ENCODE results near the gene ATP13A3. TPM values are rescaled to one million over a fixed set of nuclear protein-coding genes. Genes with fewer than 3 reads are reported as not detected.
A peak's percentile ranks its signal among the peaks of the same experiment; 100 is the strongest.
"Not testable (repeated sequence)": the region's sequence is repeated elsewhere in the genome, so short reads cannot be mapped to it uniquely, and the experiment has no call there.

Gene ATP13A3
- total RNA-seq, 1 experiment from 2014 or later, result 264 TPM

GRCh38 chr3:194500198-194500597 lies 13.4 kb upstream of the ATP13A3 start:
- DNase-seq (ENCODE audit: low spot score), result no peak

GRCh38 chr3:194499516-194499915 lies 12.7 kb upstream of the ATP13A3 start:
- not testable (repeated sequence) for DNase-seq (ENCODE audit: low spot score)

- no peak for DNase-seq (ENCODE audit: low spot score)
Observed at GRCh38 chr3:194497799-194498575, 11.2 kb upstream of the ATP13A3 start.

DNA sequence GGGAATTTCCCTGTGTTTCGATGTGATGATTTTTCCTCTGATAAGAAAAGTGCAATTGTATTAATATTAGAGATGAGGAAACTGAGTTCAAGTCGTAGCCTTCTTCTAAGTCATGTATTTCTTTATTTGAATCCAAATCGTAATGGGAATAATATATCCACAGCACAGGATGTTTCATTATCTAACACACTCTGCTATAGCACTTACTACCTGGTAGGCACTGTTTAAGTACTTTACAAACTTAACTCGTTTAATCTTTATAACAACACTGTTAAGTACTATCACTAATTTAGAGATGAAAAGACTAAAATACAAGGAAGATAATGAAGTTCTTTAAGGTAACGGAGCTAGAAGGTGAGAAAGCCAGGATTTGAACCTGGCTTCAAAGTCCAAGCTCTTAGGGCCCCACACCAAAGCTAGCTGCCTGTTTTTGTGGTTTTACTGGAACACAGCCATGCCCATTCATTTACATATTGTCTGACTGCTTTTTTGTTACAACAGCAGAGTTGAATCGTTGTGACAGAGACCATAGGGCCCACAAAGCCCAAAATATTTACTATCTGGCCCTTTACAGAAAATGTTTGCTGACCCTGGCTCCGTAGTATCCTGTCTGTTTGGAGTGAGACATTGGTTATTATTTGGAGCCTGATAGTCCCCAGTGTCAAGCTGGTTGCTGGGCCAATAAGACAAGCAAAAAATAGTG lies 9.6 kb upstream of the ATP13A3 start:
- no peak for DNase-seq (ENCODE audit: low spot score)

DNA sequence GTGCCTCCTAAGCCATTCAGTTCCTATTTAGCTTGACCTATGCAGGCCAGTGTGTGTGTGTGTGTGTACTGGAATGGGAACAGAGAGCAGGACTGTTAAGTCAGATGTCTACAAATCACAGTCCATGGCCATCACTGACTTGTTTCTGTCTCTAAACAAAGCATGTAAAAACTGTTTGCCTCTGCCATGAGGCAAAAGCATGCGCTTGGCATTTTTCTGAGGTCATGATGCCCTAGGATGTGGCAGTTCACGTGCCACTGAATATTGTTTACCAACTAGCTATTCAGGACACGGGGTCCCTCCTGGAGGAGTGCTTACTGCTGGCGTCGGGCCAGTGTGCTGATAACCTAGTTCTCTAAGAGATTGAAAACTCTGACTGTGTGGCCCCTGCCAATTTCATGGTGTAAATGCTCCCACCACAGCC lies 8.2 kb upstream of the ATP13A3 start:
- no peak for DNase-seq (ENCODE audit: low spot score)

GRCh38 chr3:194493995-194494927 lies 7.5 kb upstream of the ATP13A3 start:
- peak; percentile 72 for DNase-seq (ENCODE audit: low spot score)

DNA sequence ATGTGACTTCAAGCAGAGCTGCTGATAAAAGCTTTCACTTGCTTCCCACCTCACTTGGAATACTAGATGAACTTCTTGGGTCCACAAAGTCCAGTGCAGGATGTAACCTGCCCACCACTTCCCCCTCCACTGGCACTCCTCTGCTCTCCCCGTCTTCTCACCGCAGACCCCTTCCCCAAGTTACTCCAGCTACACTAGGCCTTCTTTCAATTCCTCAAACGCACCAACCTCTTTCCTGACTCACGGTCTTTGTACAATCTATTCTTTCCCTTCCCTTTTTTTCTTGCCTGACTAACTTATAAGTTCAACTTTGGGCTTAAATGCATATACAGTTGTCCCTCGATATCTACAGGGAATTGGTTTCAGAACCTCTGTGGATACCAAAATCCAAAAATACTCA lies 5.2 kb upstream of the ATP13A3 start:
- DNase-seq (ENCODE audit: low spot score), result no peak

DNA sequence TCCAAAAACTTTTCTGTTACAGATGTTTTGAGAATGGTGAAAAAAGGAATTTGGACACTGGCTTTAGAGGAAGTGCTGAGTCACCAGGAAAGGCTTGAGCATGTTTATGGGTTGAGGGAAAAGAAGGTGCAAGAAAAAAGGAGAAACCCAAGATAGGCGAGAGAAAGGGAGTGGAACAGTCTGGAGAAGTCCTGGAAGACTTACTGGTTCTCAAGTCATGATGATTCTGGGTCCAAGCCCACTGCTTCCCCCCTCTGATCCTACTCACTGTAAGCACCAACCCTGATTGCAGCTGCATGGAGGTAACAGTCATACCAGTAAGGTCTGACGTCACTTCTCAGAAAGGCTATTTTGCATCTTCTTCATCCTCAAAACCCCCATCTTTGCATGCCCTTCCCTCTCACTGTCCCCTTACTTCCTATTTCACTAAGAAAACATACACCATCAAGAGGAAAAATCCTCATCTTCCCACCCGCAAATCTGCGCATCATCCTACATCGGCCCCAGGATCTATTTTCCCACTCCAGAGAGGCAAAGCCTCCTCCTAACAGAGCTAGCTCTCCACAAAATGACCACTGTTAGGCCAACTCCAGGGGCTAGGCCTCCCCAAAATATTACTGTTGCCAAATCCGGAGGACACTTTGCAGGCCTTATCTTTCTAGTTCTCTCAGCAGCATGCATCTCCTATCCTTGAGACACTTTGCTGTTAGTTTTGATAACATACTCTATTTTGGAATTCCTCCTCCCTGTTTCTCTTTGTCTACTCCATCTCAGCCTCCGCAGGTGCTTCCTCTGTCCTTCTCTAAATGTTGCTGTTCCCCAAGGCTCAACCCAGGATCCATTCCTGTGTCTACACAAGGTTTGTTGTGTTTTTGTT lies 3.2 kb upstream of the ATP13A3 start:
- DNase-seq (ENCODE audit: low spot score), result no peak

- DNase-seq (ENCODE audit: low spot score), result peak; percentile 43
Observed at GRCh38 chr3:194488055-194488742, 1.4 kb upstream of the ATP13A3 start.

DNA sequence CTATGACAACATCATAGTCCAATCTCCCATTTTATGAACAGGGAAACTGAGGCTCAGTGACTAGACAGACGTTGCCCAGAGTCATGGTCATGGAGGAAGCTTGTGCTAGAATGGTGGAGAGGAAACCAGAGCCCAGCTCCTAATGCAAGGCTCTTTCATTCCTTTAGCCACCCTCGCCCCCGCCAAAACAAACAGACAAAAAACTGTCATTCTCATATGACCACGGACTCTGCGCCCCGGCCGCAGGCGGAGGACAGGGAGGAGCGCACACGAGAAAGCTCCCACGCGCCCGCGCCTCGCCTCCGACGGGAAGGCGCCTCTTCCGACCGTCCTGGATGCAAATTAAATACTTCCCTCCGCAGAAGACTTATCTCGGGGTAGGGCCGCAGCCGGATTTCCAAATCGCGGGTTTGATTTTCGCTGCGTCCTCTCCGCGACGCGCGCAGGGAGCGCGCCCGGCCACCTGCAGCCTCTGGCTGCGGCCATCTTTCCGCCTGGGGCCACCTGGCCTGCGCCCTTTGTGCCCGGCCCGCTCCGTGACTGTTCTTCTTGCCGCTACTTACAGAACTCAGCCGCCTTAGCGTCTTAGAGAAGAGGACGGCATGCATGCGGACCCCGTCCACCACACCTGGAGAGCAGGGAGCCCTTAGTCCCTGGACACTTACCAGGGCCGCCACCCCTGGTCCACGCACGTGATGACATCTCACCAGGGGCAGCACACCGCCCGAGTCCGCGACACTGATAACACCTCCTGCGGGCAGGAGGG lies 670 bp upstream of the ATP13A3 start:
- no peak for DNase-seq (ENCODE audit: low spot score)

DNA sequence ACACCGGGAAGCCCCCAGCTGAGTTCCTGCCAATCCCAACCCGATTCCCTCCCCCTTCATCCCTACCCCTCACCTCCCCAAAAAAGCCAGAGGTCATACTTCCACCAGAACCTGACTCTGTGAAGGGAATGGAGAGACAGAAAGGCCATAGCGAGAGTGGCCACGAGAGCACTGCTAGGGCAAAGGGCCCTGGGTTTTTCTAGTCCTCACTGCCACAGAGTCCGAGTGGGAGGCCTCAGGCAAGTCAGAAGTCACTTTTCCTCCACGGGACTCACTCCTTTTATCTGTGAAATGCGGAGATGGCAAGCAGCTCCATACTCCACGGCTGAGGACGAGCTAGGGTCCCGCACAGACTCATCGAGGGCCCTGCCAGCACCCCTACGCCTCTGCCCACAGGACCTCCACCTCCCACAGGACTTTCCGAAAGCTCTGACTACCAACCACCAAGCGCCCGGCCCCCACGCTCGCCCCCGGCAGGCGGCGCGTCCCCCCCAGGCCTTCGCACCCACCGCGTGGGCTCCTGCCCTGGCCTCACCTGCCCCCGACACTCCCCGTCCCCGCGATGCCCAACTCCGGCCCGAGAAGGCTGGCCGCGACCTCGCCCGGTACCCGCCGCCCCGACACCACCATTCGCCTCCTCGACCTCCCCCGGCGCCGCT lies 792 bp downstream of the ATP13A3 start:
- DNase-seq (ENCODE audit: low spot score), result no peak

DNA sequence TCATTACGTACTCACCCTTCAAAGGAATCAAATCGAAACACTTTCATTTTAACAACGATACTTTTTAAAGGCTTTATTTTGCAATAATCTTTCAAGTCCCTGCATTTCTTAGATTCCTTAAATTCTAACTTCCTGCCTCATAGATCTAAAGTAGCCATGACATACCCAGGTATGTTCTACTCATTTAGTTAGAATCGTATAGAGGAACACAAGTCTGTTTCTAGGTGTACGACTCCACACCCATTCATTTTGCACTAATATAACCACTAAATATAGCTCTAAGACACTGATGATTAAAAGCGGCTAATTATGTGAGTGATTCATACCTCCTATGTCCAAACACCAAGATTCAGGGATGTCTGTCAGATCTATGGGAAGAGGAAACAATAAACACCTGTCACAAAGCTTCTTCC lies 1.3 kb downstream of the ATP13A3 start:
- peak; percentile 54 for DNase-seq (ENCODE audit: low spot score)

DNA sequence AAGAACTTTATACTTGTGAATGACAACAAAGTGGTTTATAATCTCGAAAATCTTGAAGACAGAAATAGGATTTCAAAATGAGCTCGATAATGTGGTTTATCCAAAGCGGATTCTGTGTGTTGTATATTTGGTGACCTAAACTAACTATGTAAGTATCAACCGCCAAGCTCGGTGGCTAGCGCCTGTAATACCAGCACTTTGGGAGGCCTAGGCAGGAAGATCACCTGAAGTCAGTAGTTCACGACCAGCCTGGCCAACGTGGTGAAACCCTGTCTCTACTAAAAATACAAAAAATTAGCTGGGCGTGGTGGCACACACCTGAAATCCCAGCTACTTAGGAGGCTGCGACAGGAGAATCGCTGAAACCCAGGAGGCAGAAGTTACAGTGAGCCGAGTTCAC lies 2.2 kb downstream of the ATP13A3 start:
- DNase-seq (ENCODE audit: low spot score), result no peak

GRCh38 chr3:194483850-194484249 lies 3.0 kb downstream of the ATP13A3 start:
- no peak for DNase-seq (ENCODE audit: low spot score)

- DNase-seq (ENCODE audit: low spot score), result not testable (repeated sequence)
Observed at GRCh38 chr3:194482830-194483229, 4.0 kb downstream of the ATP13A3 start.

GRCh38 chr3:194482196-194482593 lies 4.6 kb downstream of the ATP13A3 start:
- DNase-seq (ENCODE audit: low spot score), result peak; percentile 33

GRCh38 chr3:194481525-194482195 lies 5.1 kb downstream of the ATP13A3 start:
- DNase-seq (ENCODE audit: low spot score), result no peak

GRCh38 chr3:194481103-194481502 lies 5.7 kb downstream of the ATP13A3 start:
- DNase-seq (ENCODE audit: low spot score), result peak; percentile 51

GRCh38 chr3:194476784-194477183 lies 10.0 kb downstream of the ATP13A3 start:
- DNase-seq (ENCODE audit: low spot score), result no peak
